Lower lobe of right lung (tissue), 2 donors: ENCODE data around the gene CTNNA3. TPM values are rescaled to one million over a fixed set of nuclear protein-coding genes. Genes with fewer than 3 reads are reported as not detected.

ENCODE experiments used
- ATAC-seq, 2 donors: fragments of 200-7000 bp; cut with Tn5 transposase; one replicate each; pipeline ENCODE4 v1.9.1; 2020 to 2022; ENCODE audit warnings: mild to moderate bottlenecking in 2 of 2, moderate library complexity in 2 of 2
- DNase-seq: peaks from one replicate; pipeline ENCODE4 v3.0.0-alpha.2; 2020
- H3K27ac ChIP-seq: fragments of 200-600 bp; one replicate; pipeline ENCODE4 v1.8.0; 2022
- H3K27me3 ChIP-seq: fragments of 200-600 bp; one replicate; pipeline ENCODE4 v1.8.0; 2022; ENCODE audit warnings: low read depth
- H3K36me3 ChIP-seq: fragments of 200-600 bp; one replicate; pipeline ENCODE4 v1.8.0; 2022; ENCODE audit warnings: mild to moderate bottlenecking
- H3K4me1 ChIP-seq: fragments of 200-600 bp; one replicate; pipeline ENCODE4 v1.8.0; 2022
- H3K4me3 ChIP-seq: fragments of 200-600 bp; one replicate; pipeline ENCODE4 v1.8.0; 2022; ENCODE audit warnings: mild to moderate bottlenecking
- H3K9me3 ChIP-seq: fragments of 200-600 bp; one replicate; pipeline ENCODE4 v1.8.0; 2022
- CTCF ChIP-seq: fragments of 200-600 bp; IDR thresholded peaks from one replicate; pipeline ENCODE4 v1.8.0; 2022; ENCODE audit warnings: antibody characterized with exemption, mild to moderate bottlenecking
- intact Hi-C: fragments of 100-400 bp; cut with DNase I; formaldehyde crosslinking; loops from one replicate; pipeline ENCODE4 v1.11.0; 2022
- total RNA-seq: library from RNA; stranded (reverse); fragmentation: NEBNext Ultra II Directional; extraction: Animal tissue kit (Norgen Biotek cat#: 25700); gene quantifications from one replicate; pipeline ENCODE4 v1.2.1, GENCODE V29; 2021
- donor health status: DM: no; HTN: yes; CAD: no; lungs with severe emphysema.

Gene CTNNA3
- total RNA-seq, 1 donor from 2014 or later: not detected

- no peaks in the 10 kb centered on the region for H3K4me1 ChIP-seq
- no peaks in the 10 kb centered on the region for H3K27me3 ChIP-seq
- intact Hi-C loops: no loop called here
- no peak for TF ChIP-seq CTCF
- no peak for DNase-seq
- H3K4me3 ChIP-seq: no peak overlapping the region
- no peaks in the 10 kb centered on the region for H3K9me3 ChIP-seq
- no peak for ATAC-seq
- no peak overlapping the region for H3K27ac ChIP-seq
- no peaks in the 10 kb centered on the region for H3K36me3 ChIP-seq
These were observed 696.0 kb downstream of the CTNNA3 start for GRCh38 chr10:66999762-67000545.

GRCh38 chr10:66996996-66997395, 699.0 kb downstream of the CTNNA3 start:
- Histone ChIP-seq H3K4me1 (no peaks in the 10 kb centered on the region), H3K27me3 (no peaks in the 10 kb centered on the region), H3K27ac (no peak overlapping the region), H3K9me3 (no peaks in the 10 kb centered on the region), H3K4me3 (no peak overlapping the region), H3K36me3 (no peaks in the 10 kb centered on the region)
- DNase-seq (no peak), ATAC-seq (no peak)
- no peak for TF ChIP-seq CTCF
- intact Hi-C loops: no loop called here

- Histone ChIP-seq H3K4me3 (no peak overlapping the region), H3K4me1 (no peaks in the 10 kb centered on the region), H3K36me3 (no peaks in the 10 kb centered on the region), H3K27ac (no peak overlapping the region), H3K27me3 (no peaks in the 10 kb centered on the region), H3K9me3 (no peaks in the 10 kb centered on the region)
- TF ChIP-seq CTCF: no peak
- ATAC-seq (no peak), DNase-seq (no peak)
- intact Hi-C loops: no loop called here
These were observed 705.7 kb downstream of the CTNNA3 start for GRCh38 chr10:66990143-66990830.

GRCh38 chr10:66983475-66983818, 712.5 kb downstream of the CTNNA3 start:
- no peaks in the 10 kb centered on the region for H3K27me3 ChIP-seq
- ATAC-seq: no peak
- no peaks in the 10 kb centered on the region for H3K4me1 ChIP-seq
- no peak for TF ChIP-seq CTCF
- intact Hi-C loops: no loop called here
- no peak for DNase-seq
- no peak overlapping the region for H3K4me3 ChIP-seq
- H3K36me3 ChIP-seq: no peaks in the 10 kb centered on the region
- H3K27ac ChIP-seq: no peak overlapping the region
- H3K9me3 ChIP-seq: no peaks in the 10 kb centered on the region

- ATAC-seq: no peak
- intact Hi-C loops: no loop called here
- no peak for DNase-seq
- H3K27me3 ChIP-seq: no peaks in the 10 kb centered on the region
- H3K4me1 ChIP-seq: no peaks in the 10 kb centered on the region
- H3K36me3 ChIP-seq: no peaks in the 10 kb centered on the region
- no peak for TF ChIP-seq CTCF
- H3K9me3 ChIP-seq: no peaks in the 10 kb centered on the region
- no peak overlapping the region for H3K27ac ChIP-seq
- no peak overlapping the region for H3K4me3 ChIP-seq
These were observed 713.1 kb downstream of the CTNNA3 start for GRCh38 chr10:66982792-66983474.
